GM12878 (cell line): ENCODE measurements around the gene ZXDC. TPM values are rescaled to one million over a fixed set of nuclear protein-coding genes. Genes with fewer than 3 reads are reported as not detected.
A peak's percentile ranks its signal among the peaks of the same experiment; 100 is the strongest.

Experiments used
- ATAC-seq: fragments of 200-7000 bp; cut with Tn5 transposase; 3 replicates; pipeline ENCODE4 v1.9.1; 2020; ENCODE audit warnings: mild to moderate bottlenecking, moderate library complexity
- BruUV-seq: library from RNA; stranded (reverse); fragments of 400-500 nt; replicated peaks from 2 replicates; lab custom pipeline; 2021; lab: Mats Ljungman, UMichigan
- CTCF ChIA-PET: fragments of 300-600 bp; sonication (Branson Sonifier 250); formaldehyde crosslinking; extraction: SDS; loops from one replicate; lab custom pipeline; 2021; ENCODE audit warnings: inconsistent platforms; lab: Yijun Ruan, JAX
- POLR2A ChIA-PET: fragments of 350-600 bp; formaldehyde crosslinking; extraction: SDS; loops from one replicate; lab custom pipeline; 2021; ENCODE audit warnings: inconsistent platforms; lab: Charles Lee
- RAD21 ChIA-PET: fragments of 300-600 bp; sonication (Branson Sonifier 250); formaldehyde crosslinking; loops from one replicate; lab custom pipeline; 2023; ENCODE audit warnings: antibody characterized with exemption; ENCODE audit not compliant: unreplicated experiment; lab: Charles Lee
- SMC1A ChIA-PET: fragments of 300-600 bp; sonication (Branson Sonifier 250); formaldehyde crosslinking; loops from one replicate; lab custom pipeline; 2023; ENCODE audit not compliant: unreplicated experiment, uncharacterized antibody; lab: Charles Lee
- DNase-seq: peaks from one replicate; pipeline ENCODE4 v3.0.0-alpha.2; 2011; ENCODE audit warnings: low read depth, low spot score
- FAIRE-seq: peaks from 3 replicates; lab custom pipeline; 2011; peaks lifted over from hg19 to GRCh38; lab: Jason Lieb, UNC
- H2AFZ ChIP-seq: 2 replicates; pipeline ENCODE4 v1.6.0; 2011; ENCODE audit warnings: low read depth, low read length, control low read depth; ENCODE audit not compliant: control insufficient read depth
- H3K27ac ChIP-seq: 2 replicates; pipeline ENCODE4 v1.5.1; 2011; ENCODE audit warnings: control low read depth; ENCODE audit not compliant: control insufficient read depth, insufficient read depth
- H3K27me3 ChIP-seq, 2 experiments: replicated peaks in 1 of 2; 2 replicates each; pipeline versions ENCODE4 v1.6.0 to v1.6.1; 2011; ENCODE audit warnings: low read length in 1 of 2; ENCODE audit not compliant: control insufficient read depth in 2 of 2, insufficient read depth in 2 of 2
- H3K36me3 ChIP-seq, 2 experiments: 2 replicates each; pipeline ENCODE4 v1.5.1; 2011; ENCODE audit warnings: low read length in 1 of 2; ENCODE audit not compliant: control insufficient read depth in 2 of 2, insufficient read depth in 2 of 2
- H3K4me1 ChIP-seq: 2 replicates; pipeline ENCODE4 v1.6.1; 2011; ENCODE audit warnings: mild to moderate bottlenecking, low read length, moderate library complexity, mixed read lengths; ENCODE audit not compliant: control insufficient read depth, insufficient read depth
- H3K4me2 ChIP-seq: 2 replicates; pipeline ENCODE4 v1.6.0; 2011; ENCODE audit warnings: control low read depth; ENCODE audit not compliant: control insufficient read depth, insufficient read depth
- H3K4me3 ChIP-seq: fragments of 200-600 bp; sonication (generic); 2 replicates; pipeline ENCODE4 v1.5.1; 2016
- H3K79me2 ChIP-seq: 2 replicates; pipeline ENCODE4 v1.6.0; 2011; ENCODE audit warnings: low read length; ENCODE audit not compliant: control insufficient read depth, insufficient read depth
- H3K9ac ChIP-seq: 2 replicates; pipeline ENCODE4 v1.8.0; 2011; ENCODE audit warnings: low read length, control low read depth, mixed read lengths; ENCODE audit not compliant: control insufficient read depth, insufficient read depth
- H3K9me3 ChIP-seq: replicated peaks from 3 replicates; pipeline ENCODE4 v1.5.1; 2011; ENCODE audit warnings: mild to moderate bottlenecking, low read length; ENCODE audit not compliant: control insufficient read depth, insufficient read depth
- H4K20me1 ChIP-seq: 2 replicates; pipeline ENCODE4 v1.6.0; 2011; ENCODE audit not compliant: control insufficient read depth, insufficient read depth
- CREM ChIP-seq: IDR thresholded peaks from 2 replicates; pipeline ENCODE4 v1.6.1; 2014; ENCODE audit warnings: antibody characterized with exemption, low read depth
- EP300 ChIP-seq, 2 experiments: fragments of 150-350 bp in 1 of 2; IDR thresholded peaks; 2 replicates each; pipeline ENCODE4 v1.6.1; 2011 to 2012; ENCODE audit warnings: low read depth in 2 of 2, low read length in 2 of 2, borderline replicate concordance in 1 of 2, improper control_type of control experiment in 1 of 2, inconsistent platforms in 1 of 2; ENCODE audit not compliant: control insufficient read depth in 1 of 2
- HCFC1 ChIP-seq: fragments of 150-350 bp; IDR thresholded peaks from 2 replicates; pipeline ENCODE4 v1.6.1; 2014; ENCODE audit warnings: low read length
- POLR2AphosphoS5 ChIP-seq: IDR thresholded peaks from 2 replicates; pipeline ENCODE4 v1.6.1; 2011; ENCODE audit warnings: mild to moderate bottlenecking, low read length, inconsistent platforms
- RAD21 ChIP-seq: IDR thresholded peaks from 2 replicates; pipeline ENCODE4 v1.6.1; 2011; ENCODE audit warnings: mild to moderate bottlenecking, low read depth, low read length, moderate library complexity; ENCODE audit not compliant: insufficient read depth
- RBBP5 ChIP-seq: fragments of 200-600 bp; sonication (generic); conservative IDR thresholded peaks from 2 replicates; pipeline ENCODE4 v1.6.1; 2016
- RELA ChIP-seq: fragments of 450-650 bp; IDR thresholded peaks from 2 replicates; pipeline ENCODE4 v1.8.0; 2014; ENCODE audit warnings: borderline replicate concordance; ENCODE audit not compliant: partially characterized antibody
- SMAD5 ChIP-seq: IDR thresholded peaks from 2 replicates; pipeline ENCODE4 v1.6.1; 2016; ENCODE audit warnings: antibody characterized with exemption, low read depth
- SUPT20H ChIP-seq: IDR thresholded peaks from 2 replicates; pipeline ENCODE4 v1.6.1; 2011; ENCODE audit warnings: low read depth, mild to moderate bottlenecking, low read length, moderate library complexity, borderline replicate concordance; ENCODE audit not compliant: control insufficient read depth
- TCF12 ChIP-seq: IDR thresholded peaks from 2 replicates; pipeline ENCODE4 v1.6.1; 2011; ENCODE audit warnings: low read depth, mild to moderate bottlenecking, low read length
- YY1 ChIP-seq: IDR thresholded peaks from 2 replicates; pipeline ENCODE4 v1.6.1; 2011; ENCODE audit warnings: low read depth, mild to moderate bottlenecking, low read length
- WGBS: methylation state at CpG from one replicate; pipeline ENCODE4 v1.1.6; 2016; ENCODE audit warnings: low lambda C conversion rate; ENCODE audit not compliant: insufficient replicate concordance, insufficient coverage; ENCODE audit errors: missing lambda C conversion rate; 5-methylcytosine and 5-hydroxymethylcytosine counted together
- in situ Hi-C: fragments of 300-500 bp; cut with MboI; formaldehyde crosslinking; loops from 9 replicates; pipeline ENCODE4 v1.14.3; 2018; ENCODE audit warnings: mixed read lengths
- intact Hi-C: fragments of 100-400 bp; cut with micrococcal nuclease; formaldehyde crosslinking; loops from one replicate; pipeline ENCODE4 v1.14.2; 2022; ENCODE audit not compliant: unreplicated experiment
- polyA plus RNA-seq, 11 experiments: library from polyadenylated mRNA; depleted of rRNA in 4 of 11; unstranded in 6 of 11; stranded (reverse) in 5 of 11; fragments of >200 nt; fragmentation: Nextera tagmentation in 4 of 11; fragmentation: Illumina TruSeq in 1 of 11; extraction: Ambion mirVana in 4 of 11; extraction: Trizol in 1 of 11; gene quantifications; 1 replicate in 1 of 11; 2 replicates in 10 of 11; pipeline versions ENCODE4 v1.2.1 to v1.2.3, GENCODE V29; 2011 to 2016; ENCODE audit warnings: inconsistent platforms in 2 of 11, missing spikeins in 2 of 11, low read depth in 1 of 11
- total RNA-seq, 4 experiments: library from RNA; depleted of rRNA in 3 of 4; stranded (reverse); fragments of >200 nt in 3 of 4; fragmentation: Illumina TruSeq in 1 of 4; extraction: Trizol in 1 of 4; gene quantifications; 2 replicates each; pipeline versions ENCODE4 v1.2.1 to v1.2.3, GENCODE V29; 2013 to 2021
- TF ChIP-seq, protein P1 (sequence below): fragments of 450-650 bp; IDR thresholded peaks from 2 replicates; pipeline ENCODE4 v1.6.1; 2017; ENCODE audit warnings: antibody characterized with exemption, mild to moderate bottlenecking, moderate library complexity
- TF ChIP-seq, protein P2 (sequence below): fragments of 450-650 bp; IDR thresholded peaks from 2 replicates; pipeline ENCODE4 v1.6.1; 2018; ENCODE audit warnings: mild to moderate bottlenecking, low read depth, moderate library complexity; ENCODE audit not compliant: partially characterized antibody
- TF ChIP-seq, protein P3 (sequence below): IDR thresholded peaks from 2 replicates; pipeline ENCODE4 v1.6.1; 2012; ENCODE audit warnings: low read depth, low read length, improper control_type of control experiment

ZXDC gene
- total and polyA plus RNA-seq, 10 of the 15 experiments (the other 5 are each of a cell fraction or from before 2014, with no cell fraction given) = 0.72 to 15.3 (median 8.5) TPM

DNA sequence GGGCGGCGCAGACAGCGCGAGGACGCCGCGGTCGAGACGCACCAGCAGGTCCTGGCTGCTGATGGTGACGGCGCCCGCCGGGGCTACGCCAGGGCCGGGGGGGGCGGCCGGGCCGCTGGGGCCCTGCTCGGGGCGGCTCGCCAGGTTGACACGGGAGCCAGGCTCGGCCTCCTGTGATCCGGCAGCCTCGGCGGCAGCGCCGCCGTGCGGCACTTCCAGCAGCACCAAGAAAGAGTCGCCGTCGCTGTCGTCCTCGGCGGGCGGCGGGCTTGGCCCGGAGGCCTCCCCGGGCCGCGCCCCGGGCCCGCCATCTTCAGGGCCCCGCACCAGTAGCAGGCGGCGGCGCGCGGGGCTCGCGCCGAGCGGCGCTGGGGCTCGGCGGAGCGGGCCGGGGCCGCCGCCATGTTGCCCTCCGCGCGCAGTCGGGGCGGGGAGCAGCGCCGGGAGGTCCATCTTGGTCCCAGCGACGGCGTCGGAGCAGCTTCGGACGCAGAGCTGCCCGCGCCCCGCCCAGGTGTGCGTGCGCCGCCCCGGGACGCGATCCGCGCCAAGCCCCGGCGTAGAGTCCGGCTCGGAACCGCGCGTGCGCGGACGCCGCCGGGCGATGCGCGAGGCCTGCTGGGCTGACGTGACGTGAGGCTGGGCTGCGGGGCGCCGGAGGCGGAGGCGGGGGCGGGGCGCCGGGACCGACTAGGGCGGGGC is at the start of gene ZXDC (continued):
- TF ChIP-seq RBBP5 (no peak), YY1 (peak; percentile 91), CREM (no peak), SMAD5 (no peak), HCFC1 (peak; percentile 20; the same call in 1 of the 2 replicates), POLR2AphosphoS5 (peak; percentile 76; the same call in 1 of the 2 replicates)

DNA sequence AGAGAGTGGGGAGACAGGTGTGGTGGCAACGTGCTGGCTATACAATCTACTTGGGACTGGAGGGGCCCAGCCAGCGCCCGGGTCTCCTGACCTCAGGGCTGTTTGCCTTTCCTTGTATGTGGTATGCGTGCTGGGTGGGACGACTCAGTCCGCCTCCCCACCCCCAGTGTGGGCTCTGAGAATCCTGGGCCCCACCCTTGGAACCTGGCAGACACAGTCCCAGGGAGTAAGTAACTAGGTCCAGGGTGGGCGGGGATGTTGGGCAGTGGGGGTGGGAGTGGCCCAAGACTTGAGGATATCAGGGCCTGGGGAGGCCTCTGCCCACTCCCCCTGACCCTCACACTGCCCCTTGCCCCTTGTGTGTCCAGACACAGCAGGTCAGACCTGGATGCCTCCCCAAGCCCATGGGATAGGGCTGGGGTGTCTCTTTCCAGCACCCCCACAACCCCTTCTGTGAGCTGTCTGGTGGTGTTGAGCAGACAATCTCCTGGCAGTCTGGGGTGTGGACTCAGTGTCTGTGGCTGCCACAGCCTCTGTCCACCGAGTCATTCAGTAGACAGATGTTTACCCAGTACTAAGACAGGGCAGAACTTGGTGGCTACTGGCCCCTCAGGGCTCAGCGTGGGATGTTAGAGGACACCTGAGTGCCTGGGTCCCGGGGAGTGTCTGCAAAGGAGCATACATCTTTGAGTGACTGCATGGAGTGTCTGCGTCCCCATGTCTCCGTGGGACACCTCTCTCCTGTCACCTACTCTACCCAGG is 49.6 kb upstream of the ZXDC start:
- no peaks in the 10 kb centered on the region for H3K36me3 ChIP-seq
- no peak overlapping the region for H2AFZ ChIP-seq
- H3K27ac ChIP-seq = no peak overlapping the region
- H3K9ac ChIP-seq = no peak overlapping the region
- no peaks in the 10 kb centered on the region for H4K20me1 ChIP-seq
- POLR2A ChIA-PET = no interaction called here
- in situ Hi-C loops (no loop called here), intact Hi-C loops (no loop called here)
- H3K9me3 ChIP-seq = no peaks in the 10 kb centered on the region
- H3K4me1 ChIP-seq = no peaks in the 10 kb centered on the region
- H3K79me2 ChIP-seq = no peaks in the 10 kb centered on the region
- RAD21 ChIA-PET = interaction anchor here (1.0 kb wide), 1 partner anchor 1022 kb away, joined by 3 read pairs; no protein-coding TSS in a partner anchor
- no peak for FAIRE-seq
- no TSS peak for BruUV-seq
- DNase-seq = no peak
- no peak for ATAC-seq
- H3K4me2 ChIP-seq = no peak overlapping the region
- H3K27me3 ChIP-seq = no peaks in the 10 kb centered on the region
- SMC1A ChIA-PET = no interaction called here
- CTCF ChIA-PET = no interaction called here
- no peak overlapping the region for H3K4me3 ChIP-seq
- whole genome bisulfite sequencing = 33% methylated on average over 9 of the region's 12 CpGs
- TF ChIP-seq TCF12 (no peak), EP300 (IDR thresholded peaks at IDR 0.05; ENCODE audit: borderline replicate concordance in 1 of 2, control insufficient read depth in 1 of 2, low read depth in 2 of 2, low read length in 2 of 2) (no peak), RAD21 (no peak), SUPT20H (no peak), RELA (no peak)
- TF ChIP-seq, protein P1, sequence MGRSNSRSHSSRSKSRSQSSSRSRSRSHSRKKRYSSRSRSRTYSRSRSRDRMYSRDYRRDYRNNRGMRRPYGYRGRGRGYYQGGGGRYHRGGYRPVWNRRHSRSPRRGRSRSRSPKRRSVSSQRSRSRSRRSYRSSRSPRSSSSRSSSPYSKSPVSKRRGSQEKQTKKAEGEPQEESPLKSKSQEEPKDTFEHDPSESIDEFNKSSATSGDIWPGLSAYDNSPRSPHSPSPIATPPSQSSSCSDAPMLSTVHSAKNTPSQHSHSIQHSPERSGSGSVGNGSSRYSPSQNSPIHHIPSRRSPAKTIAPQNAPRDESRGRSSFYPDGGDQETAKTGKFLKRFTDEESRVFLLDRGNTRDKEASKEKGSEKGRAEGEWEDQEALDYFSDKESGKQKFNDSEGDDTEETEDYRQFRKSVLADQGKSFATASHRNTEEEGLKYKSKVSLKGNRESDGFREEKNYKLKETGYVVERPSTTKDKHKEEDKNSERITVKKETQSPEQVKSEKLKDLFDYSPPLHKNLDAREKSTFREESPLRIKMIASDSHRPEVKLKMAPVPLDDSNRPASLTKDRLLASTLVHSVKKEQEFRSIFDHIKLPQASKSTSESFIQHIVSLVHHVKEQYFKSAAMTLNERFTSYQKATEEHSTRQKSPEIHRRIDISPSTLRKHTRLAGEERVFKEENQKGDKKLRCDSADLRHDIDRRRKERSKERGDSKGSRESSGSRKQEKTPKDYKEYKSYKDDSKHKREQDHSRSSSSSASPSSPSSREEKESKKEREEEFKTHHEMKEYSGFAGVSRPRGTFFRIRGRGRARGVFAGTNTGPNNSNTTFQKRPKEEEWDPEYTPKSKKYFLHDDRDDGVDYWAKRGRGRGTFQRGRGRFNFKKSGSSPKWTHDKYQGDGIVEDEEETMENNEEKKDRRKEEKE = no peak
- TF ChIP-seq, protein P2, sequence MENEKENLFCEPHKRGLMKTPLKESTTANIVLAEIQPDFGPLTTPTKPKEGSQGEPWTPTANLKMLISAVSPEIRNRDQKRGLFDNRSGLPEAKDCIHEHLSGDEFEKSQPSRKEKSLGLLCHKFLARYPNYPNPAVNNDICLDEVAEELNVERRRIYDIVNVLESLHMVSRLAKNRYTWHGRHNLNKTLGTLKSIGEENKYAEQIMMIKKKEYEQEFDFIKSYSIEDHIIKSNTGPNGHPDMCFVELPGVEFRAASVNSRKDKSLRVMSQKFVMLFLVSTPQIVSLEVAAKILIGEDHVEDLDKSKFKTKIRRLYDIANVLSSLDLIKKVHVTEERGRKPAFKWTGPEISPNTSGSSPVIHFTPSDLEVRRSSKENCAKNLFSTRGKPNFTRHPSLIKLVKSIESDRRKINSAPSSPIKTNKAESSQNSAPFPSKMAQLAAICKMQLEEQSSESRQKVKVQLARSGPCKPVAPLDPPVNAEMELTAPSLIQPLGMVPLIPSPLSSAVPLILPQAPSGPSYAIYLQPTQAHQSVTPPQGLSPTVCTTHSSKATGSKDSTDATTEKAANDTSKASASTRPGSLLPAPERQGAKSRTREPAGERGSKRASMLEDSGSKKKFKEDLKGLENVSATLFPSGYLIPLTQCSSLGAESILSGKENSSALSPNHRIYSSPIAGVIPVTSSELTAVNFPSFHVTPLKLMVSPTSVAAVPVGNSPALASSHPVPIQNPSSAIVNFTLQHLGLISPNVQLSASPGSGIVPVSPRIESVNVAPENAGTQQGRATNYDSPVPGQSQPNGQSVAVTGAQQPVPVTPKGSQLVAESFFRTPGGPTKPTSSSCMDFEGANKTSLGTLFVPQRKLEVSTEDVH = no peak
- TF ChIP-seq, protein P3, sequence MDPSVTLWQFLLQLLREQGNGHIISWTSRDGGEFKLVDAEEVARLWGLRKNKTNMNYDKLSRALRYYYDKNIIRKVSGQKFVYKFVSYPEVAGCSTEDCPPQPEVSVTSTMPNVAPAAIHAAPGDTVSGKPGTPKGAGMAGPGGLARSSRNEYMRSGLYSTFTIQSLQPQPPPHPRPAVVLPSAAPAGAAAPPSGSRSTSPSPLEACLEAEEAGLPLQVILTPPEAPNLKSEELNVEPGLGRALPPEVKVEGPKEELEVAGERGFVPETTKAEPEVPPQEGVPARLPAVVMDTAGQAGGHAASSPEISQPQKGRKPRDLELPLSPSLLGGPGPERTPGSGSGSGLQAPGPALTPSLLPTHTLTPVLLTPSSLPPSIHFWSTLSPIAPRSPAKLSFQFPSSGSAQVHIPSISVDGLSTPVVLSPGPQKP = no peak
